Measurements from ENCODE around the gene LAMC1. TPM values are rescaled to one million over a fixed set of nuclear protein-coding genes. Genes with fewer than 3 reads are reported as not detected.
A peak's percentile ranks its signal among the peaks of the same experiment; 100 is the strongest.

Gene LAMC1
- total and polyA plus RNA-seq, 10 of the 15 experiments (the other 5 are each of a cell fraction or from before 2014, with no cell fraction given) = 4.6 to 51.4 (median 25.6) TPM

DNA sequence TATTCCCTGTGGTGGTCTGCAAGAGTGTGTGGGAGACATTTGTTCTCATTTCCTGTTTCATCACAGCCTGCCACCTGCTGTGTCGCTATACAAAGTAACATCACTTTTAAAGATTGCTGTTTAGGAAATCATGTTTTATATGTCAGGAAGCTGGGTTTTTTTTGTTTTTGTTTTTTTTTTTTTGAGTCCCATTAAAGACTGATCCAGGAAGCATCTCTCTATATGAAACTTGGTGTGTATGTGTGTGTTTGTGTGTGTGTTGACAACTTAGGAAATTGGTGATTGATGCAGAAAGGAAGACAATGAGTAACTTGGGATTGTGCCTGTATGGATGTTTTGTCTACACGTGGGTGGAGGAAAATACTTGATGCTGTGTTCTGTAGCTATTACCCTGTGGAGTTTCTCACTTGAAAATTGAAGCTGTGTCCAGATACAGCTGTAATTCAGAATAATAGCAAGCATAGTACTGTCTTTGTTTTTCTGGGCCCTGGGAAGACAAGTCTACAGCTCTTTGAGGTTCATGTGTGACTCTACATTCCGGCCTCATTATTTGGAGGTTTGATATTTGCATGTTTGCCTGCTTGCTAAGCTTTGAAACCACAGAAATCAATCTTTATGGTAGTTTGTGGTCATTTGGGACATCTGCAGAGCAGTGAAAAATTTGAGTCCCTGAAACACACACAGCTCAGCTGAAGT, 47.9 kb downstream of the LAMC1 start (continued):
- TF ChIP-seq, protein P1, sequence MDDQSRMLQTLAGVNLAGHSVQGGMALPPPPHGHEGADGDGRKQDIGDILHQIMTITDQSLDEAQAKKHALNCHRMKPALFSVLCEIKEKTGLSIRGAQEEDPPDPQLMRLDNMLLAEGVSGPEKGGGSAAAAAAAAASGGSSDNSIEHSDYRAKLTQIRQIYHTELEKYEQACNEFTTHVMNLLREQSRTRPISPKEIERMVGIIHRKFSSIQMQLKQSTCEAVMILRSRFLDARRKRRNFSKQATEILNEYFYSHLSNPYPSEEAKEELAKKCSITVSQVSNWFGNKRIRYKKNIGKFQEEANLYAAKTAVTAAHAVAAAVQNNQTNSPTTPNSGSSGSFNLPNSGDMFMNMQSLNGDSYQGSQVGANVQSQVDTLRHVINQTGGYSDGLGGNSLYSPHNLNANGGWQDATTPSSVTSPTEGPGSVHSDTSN (IDR thresholded peaks at IDR 0.05; ENCODE audit: insufficient replicate concordance, low read depth, low read length) = peak; percentile 45
- TF ChIP-seq, protein P2, sequence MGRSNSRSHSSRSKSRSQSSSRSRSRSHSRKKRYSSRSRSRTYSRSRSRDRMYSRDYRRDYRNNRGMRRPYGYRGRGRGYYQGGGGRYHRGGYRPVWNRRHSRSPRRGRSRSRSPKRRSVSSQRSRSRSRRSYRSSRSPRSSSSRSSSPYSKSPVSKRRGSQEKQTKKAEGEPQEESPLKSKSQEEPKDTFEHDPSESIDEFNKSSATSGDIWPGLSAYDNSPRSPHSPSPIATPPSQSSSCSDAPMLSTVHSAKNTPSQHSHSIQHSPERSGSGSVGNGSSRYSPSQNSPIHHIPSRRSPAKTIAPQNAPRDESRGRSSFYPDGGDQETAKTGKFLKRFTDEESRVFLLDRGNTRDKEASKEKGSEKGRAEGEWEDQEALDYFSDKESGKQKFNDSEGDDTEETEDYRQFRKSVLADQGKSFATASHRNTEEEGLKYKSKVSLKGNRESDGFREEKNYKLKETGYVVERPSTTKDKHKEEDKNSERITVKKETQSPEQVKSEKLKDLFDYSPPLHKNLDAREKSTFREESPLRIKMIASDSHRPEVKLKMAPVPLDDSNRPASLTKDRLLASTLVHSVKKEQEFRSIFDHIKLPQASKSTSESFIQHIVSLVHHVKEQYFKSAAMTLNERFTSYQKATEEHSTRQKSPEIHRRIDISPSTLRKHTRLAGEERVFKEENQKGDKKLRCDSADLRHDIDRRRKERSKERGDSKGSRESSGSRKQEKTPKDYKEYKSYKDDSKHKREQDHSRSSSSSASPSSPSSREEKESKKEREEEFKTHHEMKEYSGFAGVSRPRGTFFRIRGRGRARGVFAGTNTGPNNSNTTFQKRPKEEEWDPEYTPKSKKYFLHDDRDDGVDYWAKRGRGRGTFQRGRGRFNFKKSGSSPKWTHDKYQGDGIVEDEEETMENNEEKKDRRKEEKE (IDR thresholded peaks at IDR 0.05) = no peak
- no peak for TF ChIP-seq YBX1 (IDR thresholded peaks at IDR 0.05)
- TF ChIP-seq EGR1 (IDR thresholded peaks at IDR 0.05; ENCODE audit: borderline replicate concordance in 1 of 2, low read depth in 2 of 2, low read length in 2 of 2) = no peak
- TF ChIP-seq SIX5 (IDR thresholded peaks at IDR 0.05; ENCODE audit: low read depth, low read length, severe bottlenecking) = no peak
- peak; percentile 65 for TF ChIP-seq BCL11A (IDR thresholded peaks at IDR 0.05; ENCODE audit: low read depth, low read length)
- no peak for TF ChIP-seq ASH2L (IDR thresholded peaks at IDR 0.05; ENCODE audit: borderline replicate concordance, low read depth)
- TF ChIP-seq ZNF207 (IDR thresholded peaks at IDR 0.05; ENCODE audit: borderline replicate concordance) = no peak
- peak; percentile 83 for TF ChIP-seq SPI1 (IDR thresholded peaks at IDR 0.05; ENCODE audit: borderline replicate concordance, insufficient read depth, low read depth, low read length)
- TF ChIP-seq REST (IDR thresholded peaks at IDR 0.05; ENCODE audit: low read depth, low read length) = no peak
- peak; percentile 85 for TF ChIP-seq MTA2 (IDR thresholded peaks at IDR 0.05; ENCODE audit: low read depth)
- TF ChIP-seq ZBTB11 (CRISPR knock-in tag; IDR thresholded peaks at IDR 0.05) = no peak
- no peak for TF ChIP-seq SMAD1 (IDR thresholded peaks at IDR 0.05; ENCODE audit: low read depth, partially characterized antibody)
- TF ChIP-seq TCF3 (IDR thresholded peaks at IDR 0.05; ENCODE audit: borderline replicate concordance, insufficient read depth, low read depth, low read length) = peak; percentile 65; the same call in 1 of the 2 replicates
- TF ChIP-seq MEF2A (IDR thresholded peaks at IDR 0.05; ENCODE audit: insufficient read depth, low read depth, low read length) = 0 out of 2 replicates have a peak, but pooled peaks have one; percentile 23
- TF ChIP-seq ATF2 (IDR thresholded peaks at IDR 0.05; ENCODE audit: low read length) = peak; percentile 58; the same call in 1 of the 2 replicates
